Fibroblast of peridontal ligament (primary cell): ENCODE data around the gene ATL3.
"Not testable (repeated sequence)": the region's sequence is repeated elsewhere in the genome, so short reads cannot be mapped to it uniquely, and the experiment has no call there.

Source experiments
- DNase-seq: peaks from one replicate; pipeline ENCODE4 v3.0.0-alpha.2; 2010; ENCODE audit errors: extremely low read depth

ATL3 gene

GRCh38 chr11:63621071-63621470, 50.1 kb downstream of the ATL3 start:
- no peak for DNase-seq

GRCh38 chr11:63619967-63620366, 51.2 kb downstream of the ATL3 start:
- DNase-seq: no peak

- not testable (repeated sequence) for DNase-seq
Observed at GRCh38 chr11:63617686-63618085, 53.5 kb downstream of the ATL3 start.

- DNase-seq: no peak
Observed at GRCh38 chr11:63616953-63617352, 54.2 kb downstream of the ATL3 start.

GRCh38 chr11:63614136-63614671, 57.0 kb downstream of the ATL3 start, which contains the start of gene PLAAT3:
TSS of gene PLAAT3 (minus strand) at chr11:63614433. CDS start at chr11:63614014, 419 bp downstream.
- no peak for DNase-seq

- no peak for DNase-seq
Observed at GRCh38 chr11:63613517-63614135, 57.5 kb downstream of the ATL3 start.

GRCh38 chr11:63612181-63612580, 59.0 kb downstream of the ATL3 start:
- peak; percentile 58 for DNase-seq

- peak; percentile 33 for DNase-seq
Observed at GRCh38 chr11:63611395-63611747, 59.8 kb downstream of the ATL3 start.

GRCh38 chr11:63610604-63611394, 60.4 kb downstream of the ATL3 start:
- DNase-seq: no peak

GRCh38 chr11:63609971-63610580, 61.1 kb downstream of the ATL3 start:
- DNase-seq: peak; percentile 49

GRCh38 chr11:63609536-63609935, 61.6 kb downstream of the ATL3 start:
- no peak for DNase-seq

GRCh38 chr11:63608353-63609345, 62.5 kb downstream of the ATL3 start:
- peak; percentile 83 for DNase-seq

- no peak for DNase-seq
Observed at GRCh38 chr11:63603180-63603518, 68.0 kb downstream of the ATL3 start.

- DNase-seq: peak; percentile 83
Observed at GRCh38 chr11:63602290-63603179, 68.6 kb downstream of the ATL3 start.

GRCh38 chr11:63599211-63600122, 71.7 kb downstream of the ATL3 start:
- DNase-seq: peak; percentile 54

- DNase-seq: no peak
Observed at GRCh38 chr11:63598556-63598955, 72.6 kb downstream of the ATL3 start.

- DNase-seq: peak; percentile 49
Observed at GRCh38 chr11:63595296-63595695, 75.9 kb downstream of the ATL3 start.

- peak; percentile 54 for DNase-seq
Observed at GRCh38 chr11:63592975-63593395, 78.2 kb downstream of the ATL3 start.

GRCh38 chr11:63590024-63590788, 81.0 kb downstream of the ATL3 start:
- no peak for DNase-seq
